GM12878 (cell line): Measurements from ENCODE around the gene CEACAM8. TPM values are rescaled to one million over a fixed set of nuclear protein-coding genes. Genes with fewer than 3 reads are reported as not detected.

Experiments
- ATAC-seq: fragments of 200-7000 bp; cut with Tn5 transposase; 3 replicates; pipeline ENCODE4 v1.9.1; 2020; ENCODE audit warnings: mild to moderate bottlenecking, moderate library complexity
- BruUV-seq: library from RNA; stranded (reverse); fragments of 400-500 nt; replicated peaks from 2 replicates; lab custom pipeline; 2021; lab: Mats Ljungman, UMichigan
- CTCF ChIA-PET: fragments of 300-600 bp; sonication (Branson Sonifier 250); formaldehyde crosslinking; extraction: SDS; loops from one replicate; lab custom pipeline; 2021; ENCODE audit warnings: inconsistent platforms; lab: Yijun Ruan, JAX
- POLR2A ChIA-PET: fragments of 350-600 bp; formaldehyde crosslinking; extraction: SDS; loops from one replicate; lab custom pipeline; 2021; ENCODE audit warnings: inconsistent platforms; lab: Charles Lee
- RAD21 ChIA-PET: fragments of 300-600 bp; sonication (Branson Sonifier 250); formaldehyde crosslinking; loops from one replicate; lab custom pipeline; 2023; ENCODE audit warnings: antibody characterized with exemption; ENCODE audit not compliant: unreplicated experiment; lab: Charles Lee
- SMC1A ChIA-PET: fragments of 300-600 bp; sonication (Branson Sonifier 250); formaldehyde crosslinking; loops from one replicate; lab custom pipeline; 2023; ENCODE audit not compliant: unreplicated experiment, uncharacterized antibody; lab: Charles Lee
- DNase-seq: peaks from one replicate; pipeline ENCODE4 v3.0.0-alpha.2; 2011; ENCODE audit warnings: low read depth, low spot score
- FAIRE-seq: peaks from 3 replicates; lab custom pipeline; 2011; peaks lifted over from hg19 to GRCh38; lab: Jason Lieb, UNC
- H2AFZ ChIP-seq: 2 replicates; pipeline ENCODE4 v1.6.0; 2011; ENCODE audit warnings: low read depth, low read length, control low read depth; ENCODE audit not compliant: control insufficient read depth
- H3K27ac ChIP-seq: 2 replicates; pipeline ENCODE4 v1.5.1; 2011; ENCODE audit warnings: control low read depth; ENCODE audit not compliant: control insufficient read depth, insufficient read depth
- H3K27me3 ChIP-seq, 2 experiments: replicated peaks in 1 of 2; 2 replicates each; pipeline versions ENCODE4 v1.6.0 to v1.6.1; 2011; ENCODE audit warnings: low read length in 1 of 2; ENCODE audit not compliant: control insufficient read depth in 2 of 2, insufficient read depth in 2 of 2
- H3K36me3 ChIP-seq, 2 experiments: 2 replicates each; pipeline ENCODE4 v1.5.1; 2011; ENCODE audit warnings: low read length in 1 of 2; ENCODE audit not compliant: control insufficient read depth in 2 of 2, insufficient read depth in 2 of 2
- H3K4me1 ChIP-seq: 2 replicates; pipeline ENCODE4 v1.6.1; 2011; ENCODE audit warnings: mild to moderate bottlenecking, low read length, moderate library complexity, mixed read lengths; ENCODE audit not compliant: control insufficient read depth, insufficient read depth
- H3K4me2 ChIP-seq: 2 replicates; pipeline ENCODE4 v1.6.0; 2011; ENCODE audit warnings: control low read depth; ENCODE audit not compliant: control insufficient read depth, insufficient read depth
- H3K4me3 ChIP-seq: fragments of 200-600 bp; sonication (generic); 2 replicates; pipeline ENCODE4 v1.5.1; 2016
- H3K79me2 ChIP-seq: 2 replicates; pipeline ENCODE4 v1.6.0; 2011; ENCODE audit warnings: low read length; ENCODE audit not compliant: control insufficient read depth, insufficient read depth
- H3K9ac ChIP-seq: 2 replicates; pipeline ENCODE4 v1.8.0; 2011; ENCODE audit warnings: low read length, control low read depth, mixed read lengths; ENCODE audit not compliant: control insufficient read depth, insufficient read depth
- H3K9me3 ChIP-seq: replicated peaks from 3 replicates; pipeline ENCODE4 v1.5.1; 2011; ENCODE audit warnings: mild to moderate bottlenecking, low read length; ENCODE audit not compliant: control insufficient read depth, insufficient read depth
- H4K20me1 ChIP-seq: 2 replicates; pipeline ENCODE4 v1.6.0; 2011; ENCODE audit not compliant: control insufficient read depth, insufficient read depth
- ATF7 ChIP-seq: fragments of 450-650 bp; IDR thresholded peaks from 2 replicates; pipeline ENCODE4 v1.6.1; 2016; ENCODE audit warnings: low read depth, mild to moderate bottlenecking
- BACH1 ChIP-seq: fragments of 450-650 bp; IDR thresholded peaks from 2 replicates; pipeline ENCODE4 v1.6.1; 2017; ENCODE audit warnings: mild to moderate bottlenecking, borderline replicate concordance
- BMI1 ChIP-seq: fragments of 450-650 bp; IDR thresholded peaks from 2 replicates; pipeline ENCODE4 v1.6.1; 2016; ENCODE audit warnings: mild to moderate bottlenecking, moderate library complexity, borderline replicate concordance
- EED ChIP-seq: sonication (generic); IDR thresholded peaks from 2 replicates; pipeline ENCODE4 v1.6.1; 2016; ENCODE audit warnings: antibody characterized with exemption, low read depth
- FOXK2 ChIP-seq: fragments of 450-650 bp; IDR thresholded peaks from 2 replicates; pipeline ENCODE4 v1.6.1; 2017; ENCODE audit warnings: mild to moderate bottlenecking, moderate library complexity
- HDAC2 ChIP-seq: fragments of 200-600 bp; sonication (generic); IDR thresholded peaks from 2 replicates; pipeline ENCODE4 v1.6.1; 2017
- LARP7 ChIP-seq: fragments of 450-650 bp; IDR thresholded peaks from 2 replicates; pipeline ENCODE4 v1.6.1; 2017; ENCODE audit warnings: mild to moderate bottlenecking
- RAD21 ChIP-seq: IDR thresholded peaks from 2 replicates; pipeline ENCODE4 v1.6.1; 2011; ENCODE audit warnings: mild to moderate bottlenecking, low read depth, low read length, moderate library complexity; ENCODE audit not compliant: insufficient read depth
- RCOR1 ChIP-seq: conservative IDR thresholded peaks from 2 replicates; pipeline ENCODE4 v1.6.1; 2012; ENCODE audit warnings: low read depth, low read length, improper control_type of control experiment
- SMC3 ChIP-seq: IDR thresholded peaks from 2 replicates; pipeline ENCODE4 v1.6.1; 2011; ENCODE audit warnings: low read length, improper control_type of control experiment, borderline replicate concordance
- SREBF2 ChIP-seq: IDR thresholded peaks from 2 replicates; pipeline ENCODE4 v1.6.1; 2012; ENCODE audit warnings: mild to moderate bottlenecking, low read length
- WGBS: methylation state at CpG from one replicate; pipeline ENCODE4 v1.1.6; 2016; ENCODE audit warnings: low lambda C conversion rate; ENCODE audit not compliant: insufficient replicate concordance, insufficient coverage; ENCODE audit errors: missing lambda C conversion rate; 5-methylcytosine and 5-hydroxymethylcytosine counted together
- in situ Hi-C: fragments of 300-500 bp; cut with MboI; formaldehyde crosslinking; loops from 9 replicates; pipeline ENCODE4 v1.14.3; 2018; ENCODE audit warnings: mixed read lengths
- intact Hi-C: fragments of 100-400 bp; cut with micrococcal nuclease; formaldehyde crosslinking; loops from one replicate; pipeline ENCODE4 v1.14.2; 2022; ENCODE audit not compliant: unreplicated experiment
- polyA plus RNA-seq, 11 experiments: library from polyadenylated mRNA; depleted of rRNA in 4 of 11; unstranded in 6 of 11; stranded (reverse) in 5 of 11; fragments of >200 nt; fragmentation: Nextera tagmentation in 4 of 11; fragmentation: Illumina TruSeq in 1 of 11; extraction: Ambion mirVana in 4 of 11; extraction: Trizol in 1 of 11; gene quantifications; 1 replicate in 1 of 11; 2 replicates in 10 of 11; pipeline versions ENCODE4 v1.2.1 to v1.2.3, GENCODE V29; 2011 to 2016; ENCODE audit warnings: inconsistent platforms in 2 of 11, missing spikeins in 2 of 11, low read depth in 1 of 11
- total RNA-seq, 4 experiments: library from RNA; depleted of rRNA in 3 of 4; stranded (reverse); fragments of >200 nt in 3 of 4; fragmentation: Illumina TruSeq in 1 of 4; extraction: Trizol in 1 of 4; gene quantifications; 2 replicates each; pipeline versions ENCODE4 v1.2.1 to v1.2.3, GENCODE V29; 2013 to 2021
- TF ChIP-seq, protein P1 (sequence below): IDR thresholded peaks from 2 replicates; pipeline ENCODE4 v1.6.1; 2011; ENCODE audit warnings: low read depth, mild to moderate bottlenecking, low read length, moderate library complexity, borderline replicate concordance; ENCODE audit errors: extremely low read depth
- TF ChIP-seq, protein P2 (sequence below), 3 experiments: IDR thresholded peaks in 2 of 3; conservative IDR thresholded peaks in 1 of 3; 2 replicates each; pipeline ENCODE4 v1.5.1; 2011; ENCODE audit warnings: low read depth in 3 of 3, low read length in 3 of 3, mild to moderate bottlenecking in 3 of 3, control low read depth in 2 of 3, moderate library complexity in 2 of 3, inconsistent platforms in 1 of 3, mixed read lengths in 1 of 3; ENCODE audit not compliant: control insufficient read depth in 2 of 3, insufficient read depth in 1 of 3; ENCODE audit errors: extremely low read depth in 1 of 3
- TF ChIP-seq, protein P3 (sequence below): fragments of 150-350 bp; IDR thresholded peaks from 2 replicates; pipeline ENCODE4 v1.6.1; 2014; ENCODE audit warnings: mild to moderate bottlenecking, low read depth, low read length

CEACAM8 gene
- total and polyA plus RNA-seq, 10 of the 15 experiments (the other 5 are each of a cell fraction or from before 2014, with no cell fraction given): 0.06 TPM; not detected in 9

DNA sequence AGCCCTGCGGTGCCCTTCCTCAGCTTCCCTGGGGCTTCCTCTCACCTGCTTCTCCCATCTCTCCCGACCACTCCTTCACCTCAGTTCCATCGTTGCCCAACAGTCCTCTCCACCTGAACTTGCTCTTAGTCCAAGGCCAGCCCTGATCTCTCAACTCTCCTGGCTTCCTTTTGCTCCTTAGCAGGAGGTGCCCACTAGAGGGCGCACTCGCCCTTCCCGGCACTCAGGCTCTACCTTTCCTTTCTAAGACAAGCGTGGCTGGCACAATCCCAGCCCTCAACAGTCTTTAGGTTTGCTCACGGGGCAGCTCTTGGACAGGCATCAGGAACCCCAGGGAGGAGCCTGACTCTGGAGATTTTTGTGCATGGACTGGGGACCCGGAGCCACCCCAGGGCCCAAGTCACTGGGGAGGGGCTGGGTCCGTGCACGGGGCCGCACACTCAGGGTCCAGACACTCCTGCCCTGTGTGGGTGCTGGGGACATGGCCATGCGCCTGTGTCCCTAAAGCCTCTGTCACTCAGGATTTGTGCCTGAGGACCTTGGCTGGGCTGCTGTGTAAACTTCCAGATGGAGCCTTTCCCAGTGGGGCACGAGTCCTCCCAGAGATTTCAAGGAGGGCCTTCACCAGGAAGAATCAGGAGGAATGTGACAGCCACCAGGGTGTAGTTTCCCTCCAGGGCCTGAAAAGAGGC is 12.1 kb upstream of the CEACAM8 start:
- DNase-seq (no peak), ATAC-seq (peak; percentile 80), FAIRE-seq (no peak)
- ChIA-PET CTCF (interaction anchor here (0.6 to 1.9 kb wide), 5 partner anchors 11 to 166 kb away, joined by 3 to 5 read pairs (median 3); no protein-coding TSS in a partner anchor), RAD21 (no interaction called here), SMC1A (no interaction called here), POLR2A (no interaction called here)
- no TSS peak for BruUV-seq
- TF ChIP-seq, protein P1, sequence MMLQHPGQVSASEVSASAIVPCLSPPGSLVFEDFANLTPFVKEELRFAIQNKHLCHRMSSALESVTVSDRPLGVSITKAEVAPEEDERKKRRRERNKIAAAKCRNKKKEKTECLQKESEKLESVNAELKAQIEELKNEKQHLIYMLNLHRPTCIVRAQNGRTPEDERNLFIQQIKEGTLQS: no peak
- TF ChIP-seq SREBF2 (no peak), BACH1 (no peak), RAD21 (peak; percentile 52), FOXK2 (no peak), BMI1 (no peak), ATF7 (no peak), HDAC2 (no peak), LARP7 (no peak), SMC3 (peak; percentile 15; the same call in 1 of the 2 replicates), EED (no peak), RCOR1 (no peak)
- TF ChIP-seq, protein P2, sequence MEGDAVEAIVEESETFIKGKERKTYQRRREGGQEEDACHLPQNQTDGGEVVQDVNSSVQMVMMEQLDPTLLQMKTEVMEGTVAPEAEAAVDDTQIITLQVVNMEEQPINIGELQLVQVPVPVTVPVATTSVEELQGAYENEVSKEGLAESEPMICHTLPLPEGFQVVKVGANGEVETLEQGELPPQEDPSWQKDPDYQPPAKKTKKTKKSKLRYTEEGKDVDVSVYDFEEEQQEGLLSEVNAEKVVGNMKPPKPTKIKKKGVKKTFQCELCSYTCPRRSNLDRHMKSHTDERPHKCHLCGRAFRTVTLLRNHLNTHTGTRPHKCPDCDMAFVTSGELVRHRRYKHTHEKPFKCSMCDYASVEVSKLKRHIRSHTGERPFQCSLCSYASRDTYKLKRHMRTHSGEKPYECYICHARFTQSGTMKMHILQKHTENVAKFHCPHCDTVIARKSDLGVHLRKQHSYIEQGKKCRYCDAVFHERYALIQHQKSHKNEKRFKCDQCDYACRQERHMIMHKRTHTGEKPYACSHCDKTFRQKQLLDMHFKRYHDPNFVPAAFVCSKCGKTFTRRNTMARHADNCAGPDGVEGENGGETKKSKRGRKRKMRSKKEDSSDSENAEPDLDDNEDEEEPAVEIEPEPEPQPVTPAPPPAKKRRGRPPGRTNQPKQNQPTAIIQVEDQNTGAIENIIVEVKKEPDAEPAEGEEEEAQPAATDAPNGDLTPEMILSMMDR (IDR thresholded peaks at IDR 0.05 in 2 of 3, conservative IDR thresholded peaks at IDR 0.05 in 1 of 3; ENCODE audit: control insufficient read depth in 2 of 3, extremely low read depth in 1 of 3, insufficient read depth in 1 of 3, low read depth in 3 of 3, low read length in 3 of 3): peak; percentile 69 to 86 (median 82)
- TF ChIP-seq, protein P3, sequence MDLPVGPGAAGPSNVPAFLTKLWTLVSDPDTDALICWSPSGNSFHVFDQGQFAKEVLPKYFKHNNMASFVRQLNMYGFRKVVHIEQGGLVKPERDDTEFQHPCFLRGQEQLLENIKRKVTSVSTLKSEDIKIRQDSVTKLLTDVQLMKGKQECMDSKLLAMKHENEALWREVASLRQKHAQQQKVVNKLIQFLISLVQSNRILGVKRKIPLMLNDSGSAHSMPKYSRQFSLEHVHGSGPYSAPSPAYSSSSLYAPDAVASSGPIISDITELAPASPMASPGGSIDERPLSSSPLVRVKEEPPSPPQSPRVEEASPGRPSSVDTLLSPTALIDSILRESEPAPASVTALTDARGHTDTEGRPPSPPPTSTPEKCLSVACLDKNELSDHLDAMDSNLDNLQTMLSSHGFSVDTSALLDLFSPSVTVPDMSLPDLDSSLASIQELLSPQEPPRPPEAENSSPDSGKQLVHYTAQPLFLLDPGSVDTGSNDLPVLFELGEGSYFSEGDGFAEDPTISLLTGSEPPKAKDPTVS: no peak
- Histone ChIP-seq H3K27ac (no peak overlapping the region), H3K9ac (no peak overlapping the region), H3K9me3 (no peaks in the 10 kb centered on the region), H3K4me1 (no peaks in the 10 kb centered on the region), H4K20me1 (no peaks in the 10 kb centered on the region), H3K4me2 (no peak overlapping the region), H2AFZ (no peak overlapping the region), H3K79me2 (no peaks in the 10 kb centered on the region), H3K36me3 (no peaks in the 10 kb centered on the region), H3K4me3 (no peak overlapping the region), H3K27me3 (no peaks in the 10 kb centered on the region)
- WGBS: 15% methylated on average over 14 of the region's 14 CpGs
- in situ Hi-C loops (no loop called here), intact Hi-C loops (no loop called here)
